Stomach (tissue), 4 donors: ENCODE data around the gene CNDP2.

Experiments
- CTCF ChIP-seq, 7 experiments: fragments of 450-650 bp in 4 of 7; fragments of 200-600 bp in 3 of 7; sonication (generic) in 3 of 7; IDR thresholded peaks; one replicate each; pipeline ENCODE4 v1.5.1; 2016 to 2019; ENCODE audit warnings: antibody characterized with exemption in 7 of 7, control low read depth in 2 of 7, mild to moderate bottlenecking in 1 of 7
- POLR2A ChIP-seq, 4 donors: fragments of 450-650 bp; IDR thresholded peaks; one replicate each; pipeline ENCODE4 v1.6.1; 2016; ENCODE audit warnings: antibody characterized with exemption in 4 of 4, control low read depth in 2 of 4, mild to moderate bottlenecking in 1 of 4, moderate library complexity in 1 of 4

- TF ChIP-seq CTCF (IDR thresholded peaks at IDR 0.05) (no peak), POLR2A (IDR thresholded peaks at IDR 0.05) (no peak)
These were observed 67.8 kb downstream of the CNDP2 start for GRCh38 chr18:74563999-74564398.
